Caki2 (cell line): ENCODE data around the gene PCNT. TPM values are rescaled to one million over a fixed set of nuclear protein-coding genes. Genes with fewer than 3 reads are reported as not detected.
"Not testable (repeated sequence)": the region's sequence is repeated elsewhere in the genome, so short reads cannot be mapped to it uniquely, and the experiment has no call there.

Source experiments
- DNase-seq: peaks from one replicate; pipeline ENCODE4 v3.0.0-alpha.2; 2015; ENCODE audit warnings: low read depth
- in situ Hi-C: cut with HindIII; loops from 2 replicates; pipeline ENCODE4 v1.10.0; 2016; ENCODE audit warnings: low sequenced_read_pairs, low pct_unique_long_range_greater_than_20kb, mixed read lengths
- total RNA-seq: library from RNA; depleted of rRNA; stranded (reverse); fragments of >200 nt; shearing (Covaris generic); gene quantifications from 2 replicates; pipeline ENCODE4 v1.2.3, GENCODE V29; 2014; ENCODE audit warnings: low replicate concordance

The PCNT gene
- total RNA-seq, 1 experiment from 2014 or later = 8.5 TPM

GRCh38 chr21:46448108-46448507, 124.2 kb downstream of the PCNT start:
- no peak for DNase-seq
- in situ Hi-C loops = no loop called here

DNA sequence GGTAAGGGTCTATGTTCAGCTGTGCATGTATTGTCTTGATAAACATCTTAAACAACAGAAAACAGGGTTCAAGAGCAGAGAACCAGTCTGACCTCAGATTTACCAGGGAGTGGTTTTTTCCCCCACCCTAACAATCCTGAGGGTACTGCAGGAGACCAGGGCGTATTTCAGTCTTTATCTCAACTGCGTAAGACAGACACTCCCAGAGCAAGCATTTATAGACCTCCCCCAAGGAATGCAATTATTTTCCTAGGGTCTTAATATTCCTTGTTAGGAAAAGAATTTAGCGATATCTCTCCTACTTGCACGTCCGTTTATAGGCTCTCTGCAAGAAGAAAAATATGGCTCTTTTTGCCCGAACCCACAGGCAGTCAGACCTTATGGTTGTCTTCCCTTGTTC, 124.9 kb downstream of the PCNT start:
- in situ Hi-C loops = not testable (repeated sequence)
- DNase-seq = peak; percentile 23

GRCh38 chr21:46452710-46453109, 128.8 kb downstream of the PCNT start:
- DNase-seq = peak; percentile 26
- in situ Hi-C loops = no loop called here

DNA sequence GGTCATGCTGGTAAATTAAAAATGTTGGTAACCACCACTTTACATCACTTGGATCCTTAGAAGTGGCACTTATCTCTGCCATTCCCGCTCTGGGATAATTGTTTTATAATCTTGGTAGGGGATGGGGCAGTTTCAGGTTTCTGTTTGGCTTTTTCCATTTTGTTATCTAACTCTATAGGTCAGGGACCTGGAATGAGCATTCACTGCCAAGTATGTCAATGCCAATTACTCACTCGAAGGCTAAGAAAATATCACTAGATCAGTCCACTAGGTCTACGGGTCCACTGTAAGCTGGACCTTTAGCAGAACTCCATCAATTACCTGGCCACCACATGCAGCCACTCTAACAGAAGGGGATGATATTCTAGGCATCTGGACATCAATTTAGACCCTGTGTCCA, 130.2 kb downstream of the PCNT start:
- DNase-seq = no peak
- in situ Hi-C loops = no loop called here

DNA sequence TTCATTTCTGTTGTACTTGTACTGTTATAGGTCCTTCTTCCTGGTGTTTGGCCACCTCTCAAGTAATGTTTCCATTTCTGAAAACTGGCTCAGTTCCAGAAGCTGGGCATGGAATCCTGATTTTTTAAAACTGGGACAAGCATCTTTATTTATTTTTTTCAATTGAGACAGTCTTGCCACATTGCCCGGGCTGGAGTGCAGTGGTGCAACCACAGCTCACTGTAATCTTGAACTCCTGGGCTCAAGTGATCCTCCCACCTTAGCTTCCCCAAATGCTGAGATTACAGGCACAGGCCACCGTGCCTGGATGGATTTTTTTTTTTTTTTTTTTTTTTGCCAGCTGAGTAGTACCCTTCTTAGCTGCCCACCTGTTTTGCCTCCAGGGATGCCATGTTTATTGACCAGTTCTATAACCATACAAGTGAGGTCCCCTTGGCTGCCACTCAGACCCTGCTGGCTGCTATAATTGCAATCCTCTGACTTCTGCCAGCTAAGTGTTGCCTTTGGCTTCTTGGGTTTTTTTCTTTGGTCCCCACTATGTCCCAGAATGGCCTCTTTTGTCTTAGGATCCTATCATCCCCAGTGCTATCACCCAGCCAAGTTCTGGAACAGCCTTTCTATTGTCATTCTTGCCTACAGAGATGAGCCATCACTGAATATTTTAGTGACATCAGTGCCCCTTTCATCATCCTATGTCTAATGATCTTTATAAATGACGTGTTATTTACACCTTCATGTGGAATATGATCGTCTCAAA, 130.9 kb downstream of the PCNT start:
- in situ Hi-C loops = no loop called here
- no peak for DNase-seq

DNA sequence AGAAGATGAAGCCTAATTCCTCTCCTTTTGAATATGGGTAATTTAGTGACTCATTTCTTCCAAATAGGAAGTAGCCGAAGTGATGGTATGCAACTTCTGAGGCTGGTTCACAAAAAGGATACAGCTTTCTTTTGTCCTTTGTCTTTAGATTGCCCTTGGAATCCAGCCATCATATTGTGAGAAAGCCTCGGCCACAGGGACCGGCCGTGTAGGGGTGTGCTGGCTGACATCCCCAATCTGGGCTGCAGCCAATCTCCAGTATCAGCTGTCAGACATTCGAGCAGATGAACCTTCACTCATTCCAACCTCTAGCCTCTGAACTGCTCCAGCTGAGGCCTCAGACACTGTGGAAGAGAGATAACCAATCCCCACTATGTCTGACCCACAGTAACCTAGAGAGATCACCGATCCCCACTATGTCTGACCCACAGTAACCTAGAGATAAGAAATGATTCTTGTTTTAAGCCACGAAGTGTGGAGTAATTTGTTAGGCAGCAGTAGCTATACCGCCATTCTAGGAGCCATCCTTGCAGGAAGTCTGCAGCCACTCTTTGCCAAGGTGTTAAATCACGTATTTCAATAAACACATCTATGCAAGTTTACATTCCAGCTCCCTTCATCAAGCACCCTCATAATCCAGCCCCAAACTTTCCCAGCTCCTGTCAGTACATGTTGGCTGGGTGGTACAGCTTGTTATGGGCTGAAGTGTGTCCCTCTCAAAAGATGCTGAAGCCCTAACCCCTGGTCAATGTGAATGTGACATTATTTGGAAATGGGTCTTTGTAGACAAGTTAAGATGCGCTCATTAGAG, 131.8 kb downstream of the PCNT start:
- DNase-seq = no peak

DNA sequence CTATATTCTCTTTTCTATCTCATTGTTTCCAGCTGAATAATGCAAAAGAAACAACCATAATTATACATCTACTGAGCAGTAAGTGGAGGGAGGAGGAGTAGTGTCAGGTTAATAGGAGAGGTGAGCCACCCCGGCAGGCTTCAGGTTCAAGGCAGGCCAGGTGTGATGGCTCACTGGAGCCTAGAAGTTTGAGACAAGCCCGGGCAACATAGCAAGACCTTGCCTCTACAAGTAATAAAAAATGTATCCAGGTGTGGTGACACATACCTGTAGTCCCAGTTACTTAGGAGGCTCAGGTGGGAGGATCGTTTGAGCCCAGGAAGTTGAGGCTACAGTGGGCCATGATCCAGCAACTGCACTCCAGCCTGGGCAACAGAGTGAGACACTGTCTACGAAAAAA, 132.8 kb downstream of the PCNT start:
- in situ Hi-C loops = no loop called here
- no peak for DNase-seq

More for the DNA sequence above, 131.8 kb downstream of the PCNT start:
- in situ Hi-C loops = no loop called here

- in situ Hi-C loops = no loop called here
- peak; percentile 6 for DNase-seq
Measured at GRCh38 chr21:46457801-46458314, 133.9 kb downstream of the PCNT start.

DNA sequence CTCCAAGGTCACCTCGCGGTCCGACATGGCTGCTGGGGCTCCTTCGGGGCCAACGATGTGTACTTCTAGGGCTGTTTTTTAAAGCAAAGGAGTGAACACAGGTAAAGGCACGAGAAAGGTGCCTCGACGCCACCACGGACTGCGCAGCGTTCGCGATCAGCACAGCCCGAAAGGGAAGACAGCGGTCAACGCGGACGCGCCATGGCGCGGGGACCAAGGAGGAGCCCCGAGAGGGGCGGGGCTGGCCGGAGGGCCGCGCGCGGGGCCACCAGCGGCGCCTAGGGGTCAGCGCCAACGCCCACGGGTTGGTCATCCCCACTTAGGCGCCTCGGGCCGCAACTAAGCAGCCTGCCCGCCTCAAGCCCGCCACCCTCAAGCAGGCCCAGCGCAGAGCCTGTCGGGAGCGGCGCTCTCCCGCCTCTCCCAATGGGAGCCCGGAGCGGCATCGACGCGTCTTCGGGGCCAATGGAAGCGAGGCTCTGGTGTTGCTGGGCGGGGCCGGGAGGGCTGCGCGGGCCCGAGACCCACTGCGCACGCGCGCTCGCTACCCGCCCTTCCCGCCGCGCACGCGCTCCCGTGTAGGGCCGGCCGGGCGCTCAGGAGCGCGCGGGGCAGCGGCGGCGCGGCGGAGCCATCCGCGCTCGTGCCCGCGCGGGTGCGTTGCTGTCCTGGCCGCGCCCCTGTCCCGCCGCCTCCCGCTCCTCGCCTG, 134.5 kb downstream of the PCNT start, which contains the start of gene DIP2A:
TSS of gene DIP2A (plus strand) at position 577 of the 709 bp plus-strand sequence. CDS start 241 bp downstream, outside the sequence.
- in situ Hi-C loops = no loop called here
- DNase-seq = peak; percentile 98

DNA sequence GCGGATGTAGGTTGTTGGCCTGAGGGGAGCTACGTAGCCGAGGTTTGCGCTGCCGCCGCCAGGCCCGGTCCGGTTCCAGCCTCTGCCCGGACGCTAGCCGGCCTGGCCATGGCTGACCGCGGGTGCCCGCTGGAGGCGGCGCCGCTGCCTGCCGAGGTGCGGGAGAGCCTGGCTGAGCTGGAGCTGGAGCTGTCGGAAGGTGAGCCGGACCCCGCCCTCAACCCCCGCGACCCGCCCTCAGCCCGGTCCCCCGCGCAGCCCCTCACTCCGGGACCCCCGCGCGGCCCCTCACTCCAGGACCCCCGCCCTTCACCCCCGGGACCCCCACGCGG, 135.0 kb downstream of the PCNT start:
- in situ Hi-C loops = no loop called here
- DNase-seq = no peak

DNA sequence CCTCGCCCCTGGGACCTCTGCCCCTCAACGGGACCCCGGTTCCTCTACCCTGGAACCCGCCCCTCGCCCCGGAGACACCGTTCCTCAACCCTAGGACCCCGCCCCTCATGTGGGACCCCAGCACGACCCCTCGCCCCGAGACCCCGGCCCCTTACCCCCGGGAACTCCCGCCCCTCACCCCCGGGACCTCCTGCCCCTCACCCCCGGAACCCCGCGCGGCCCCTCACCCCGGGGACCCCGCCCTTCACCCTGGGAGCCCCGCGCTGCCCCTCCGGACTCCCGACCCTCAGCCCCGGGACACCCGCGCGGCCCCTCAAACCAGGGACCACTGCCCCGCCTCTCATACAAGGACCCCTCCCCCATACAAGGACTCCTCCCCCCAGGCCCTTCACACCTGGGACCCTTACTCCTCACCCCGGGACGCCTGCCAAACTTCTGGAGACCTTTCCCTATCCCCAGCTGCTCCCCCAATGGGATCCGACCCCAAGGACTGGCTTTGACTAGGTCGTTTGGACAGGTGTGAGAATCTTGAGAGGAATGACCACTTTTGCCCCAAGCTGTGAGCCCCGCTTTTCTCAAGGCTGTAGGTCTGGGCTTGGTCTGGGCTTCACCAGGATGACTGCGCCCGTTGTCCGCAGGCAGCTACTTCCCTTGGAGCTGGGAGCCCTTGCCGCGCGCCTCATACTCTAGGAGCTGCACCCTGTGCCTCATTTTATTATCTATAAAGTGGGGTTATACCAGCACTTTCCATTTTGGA, 135.6 kb downstream of the PCNT start:
- in situ Hi-C loops = no loop called here
- DNase-seq = no peak

DNA sequence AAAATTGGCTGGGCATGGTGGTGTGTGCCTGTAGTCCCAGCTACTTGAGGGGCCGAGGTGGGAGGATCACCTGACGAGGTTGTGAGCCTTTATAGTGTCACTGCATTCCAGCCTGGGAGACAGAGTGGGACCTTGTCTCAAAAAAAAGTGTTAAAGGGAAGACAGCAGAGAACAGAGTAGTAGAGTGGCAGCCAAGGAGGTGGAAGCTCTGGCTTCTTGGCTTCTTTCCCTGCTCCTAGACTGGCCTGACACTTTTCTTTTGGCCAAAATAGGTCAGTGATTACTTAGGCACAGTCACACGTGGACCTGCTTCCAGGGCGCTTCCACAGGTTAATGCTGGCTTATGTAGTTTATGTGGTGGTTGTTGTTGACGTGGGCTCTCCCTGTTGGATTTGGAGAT, 138.0 kb downstream of the PCNT start:
- no peak for DNase-seq
- in situ Hi-C loops = no loop called here

DNA sequence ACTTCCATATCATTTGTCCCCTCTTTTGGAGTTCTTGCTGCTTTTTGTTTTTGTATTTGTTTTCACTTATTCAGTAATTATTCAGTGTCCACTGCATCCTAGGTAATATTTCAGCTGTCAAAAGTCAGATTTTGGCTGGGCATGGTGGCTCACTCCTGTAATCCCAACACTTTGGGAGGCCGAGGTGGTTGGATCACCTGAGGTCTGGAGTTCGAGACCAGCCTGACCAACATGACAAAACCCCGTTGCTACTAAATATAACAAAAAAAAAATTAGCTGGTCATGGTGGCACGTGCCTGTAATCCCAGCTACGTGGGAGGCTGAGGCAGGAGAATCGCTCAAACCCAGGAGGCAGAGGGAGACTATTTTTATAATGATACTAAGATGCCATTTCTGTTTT, 141.2 kb downstream of the PCNT start:
- DNase-seq, in situ Hi-C loops: not testable (repeated sequence)

- in situ Hi-C loops = no loop called here
- no peak for DNase-seq
Measured at GRCh38 chr21:46465651-46466050, 141.7 kb downstream of the PCNT start.

- DNase-seq = no peak
- in situ Hi-C loops = no loop called here
Measured at GRCh38 chr21:46468108-46468774, 144.3 kb downstream of the PCNT start.

- no peak for DNase-seq
- in situ Hi-C loops = no loop called here
Measured at GRCh38 chr21:46469275-46469674, 145.3 kb downstream of the PCNT start.

DNA sequence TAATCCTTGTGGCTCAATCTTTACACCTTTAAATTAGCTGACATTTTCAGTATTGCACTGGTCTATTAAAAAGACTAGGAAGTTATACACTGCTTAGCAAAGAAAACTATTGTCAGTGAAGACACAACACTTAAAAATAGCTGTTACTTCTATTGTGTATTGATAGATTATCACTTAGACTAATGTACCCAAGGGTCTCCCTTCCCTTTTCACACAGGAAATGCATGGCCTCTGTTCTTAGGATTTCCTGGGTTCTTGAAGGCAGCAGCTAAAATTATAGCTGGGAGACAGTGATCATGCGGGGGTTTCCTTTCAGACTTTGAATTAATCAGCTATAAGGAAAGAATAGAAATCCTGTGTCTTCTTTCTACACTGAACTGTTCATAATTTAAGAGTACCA, 147.6 kb downstream of the PCNT start:
- in situ Hi-C loops = no loop called here
- no peak for DNase-seq

GRCh38 chr21:46472246-46472645, 148.3 kb downstream of the PCNT start:
- DNase-seq = no peak
- in situ Hi-C loops = no loop called here
